D721Med (cell line): ENCODE results near the gene IL4R.

Source experiments
- DNase-seq: peaks from one replicate; pipeline ENCODE4 v3.0.0; 2011; ENCODE audit warnings: low spot score; ENCODE audit not compliant: insufficient read length
- FAIRE-seq: peaks from 2 replicates; lab custom pipeline; 2011; peaks lifted over from hg19 to GRCh38; lab: Jason Lieb, UNC
- CTCF ChIP-seq: IDR thresholded peaks from 2 replicates; pipeline ENCODE4 v1.5.1; 2012; ENCODE audit warnings: mild to moderate bottlenecking, control low read depth; ENCODE audit not compliant: insufficient read depth; ENCODE audit errors: missing control alignments

Gene IL4R

GRCh38 chr16:27340654-27341053 lies 26.9 kb downstream of the IL4R start:
- DNase-seq (no peak), FAIRE-seq (no peak)
- TF ChIP-seq CTCF = no peak

DNA sequence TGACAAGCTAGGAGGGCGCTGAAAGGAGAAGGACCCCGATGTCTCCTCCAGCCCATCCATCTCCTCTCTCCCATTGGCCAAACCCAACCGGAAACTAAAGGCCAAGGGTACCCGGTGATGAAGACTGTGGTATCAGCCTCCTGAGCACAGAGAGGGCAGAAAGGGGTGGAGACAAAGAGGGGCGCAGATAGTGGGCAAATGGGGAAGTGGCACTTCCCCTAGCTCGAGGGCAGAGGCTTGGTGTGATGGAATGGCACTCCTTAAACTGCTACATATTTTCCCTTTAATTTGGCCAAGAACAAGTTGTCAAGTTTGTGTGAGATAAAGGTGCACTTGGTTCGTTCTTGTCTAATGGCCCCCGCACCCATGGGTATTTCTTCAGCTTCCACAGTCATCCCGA lies 27.8 kb downstream of the IL4R start:
- TF ChIP-seq CTCF = no peak
- no peak for FAIRE-seq
- no peak for DNase-seq

GRCh38 chr16:27341971-27342370 lies 28.2 kb downstream of the IL4R start:
- FAIRE-seq (no peak), DNase-seq (no peak)
- no peak for TF ChIP-seq CTCF

- no peak for FAIRE-seq
- DNase-seq = no peak
- no peak for TF ChIP-seq CTCF
These were observed 30.9 kb downstream of the IL4R start for GRCh38 chr16:27344721-27345120.

- DNase-seq (no peak), FAIRE-seq (no peak)
- no peak for TF ChIP-seq CTCF
These were observed 31.4 kb downstream of the IL4R start for GRCh38 chr16:27345201-27345600.

DNA sequence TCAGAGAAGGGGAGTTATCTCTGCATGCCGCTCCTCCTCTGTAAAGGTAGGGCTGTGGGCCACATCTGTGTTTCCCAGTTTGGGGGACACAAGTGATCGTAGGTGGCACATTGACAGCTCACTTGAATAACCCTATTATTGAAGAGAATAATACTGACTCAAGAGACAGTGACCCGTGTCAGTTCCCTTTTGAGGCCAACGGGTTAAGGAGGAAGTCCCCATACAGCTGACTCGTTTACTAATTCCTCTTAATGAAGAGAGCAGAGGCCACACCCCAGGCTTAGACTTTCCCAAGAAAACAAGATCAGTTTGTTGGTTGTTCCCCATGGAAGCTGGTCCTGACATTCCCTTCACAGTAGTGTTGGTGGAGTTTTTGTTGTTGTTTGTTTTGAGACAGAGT lies 33.0 kb downstream of the IL4R start:
- TF ChIP-seq CTCF = no peak
- FAIRE-seq = no peak
- no peak for DNase-seq

DNA sequence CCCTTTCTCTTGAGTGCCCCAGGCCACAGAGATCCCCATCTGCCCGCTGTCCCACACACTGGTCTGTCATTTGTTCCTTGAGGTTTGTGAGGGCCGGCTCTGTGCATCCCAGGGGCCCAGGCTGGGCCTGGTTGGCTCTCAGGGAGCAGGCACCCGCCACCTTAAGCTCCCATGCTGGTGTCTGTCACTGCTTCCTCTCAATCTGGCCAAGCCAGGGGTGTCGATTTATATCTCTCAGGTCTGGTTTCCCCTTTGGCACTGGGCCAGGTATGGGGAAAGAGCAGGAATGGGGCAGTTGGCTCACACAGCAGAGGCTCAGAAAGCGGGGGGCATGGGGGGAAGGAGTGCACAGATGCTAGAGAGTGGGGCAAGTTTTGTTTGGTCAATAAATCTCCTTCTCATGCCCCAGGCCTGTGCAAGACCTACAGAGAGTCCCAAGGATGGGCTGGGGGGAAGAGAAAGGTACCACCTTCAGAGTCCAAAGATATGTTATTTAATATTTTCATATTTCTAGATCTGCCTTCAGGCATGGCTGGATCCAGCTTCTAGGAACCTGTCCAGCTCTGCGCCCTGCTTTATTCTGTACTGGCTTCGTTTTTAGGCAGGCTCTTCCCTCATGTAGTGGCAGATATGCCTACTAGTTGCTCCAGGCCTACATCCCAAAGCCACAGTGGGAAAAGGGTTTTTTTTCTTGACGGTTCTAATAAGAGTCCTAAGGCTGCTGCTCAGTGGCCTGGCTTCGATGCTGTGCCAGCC lies 34.3 kb downstream of the IL4R start:
- no peak for TF ChIP-seq CTCF
- no peak for FAIRE-seq
- no peak for DNase-seq
